Measurements from ENCODE around the gene PAX8.

- TF ChIP-seq SIN3A (IDR thresholded peaks at IDR 0.05; ENCODE audit: borderline replicate concordance, insufficient read depth, low read depth, low read length) = no peak
- TF ChIP-seq TCF7L2 (IDR thresholded peaks at IDR 0.05; ENCODE audit: low read depth, low read length) = no peak
- no peak for TF ChIP-seq CTCF (IDR thresholded peaks at IDR 0.05)
- TF ChIP-seq POLR2AphosphoS5 (IDR thresholded peaks at IDR 0.05; ENCODE audit: low read depth, low read length) = no peak
Observed at GRCh38 chr2:113229795-113230194, 48.9 kb downstream of the PAX8 start.

All from Panc1 (cell line).